Activated B cell treated with CpG ODN at 0.5 μM for 24 hours (primary cell): Measurements from ENCODE around the gene NPAS4. TPM values are rescaled to one million over a fixed set of nuclear protein-coding genes. Genes with fewer than 3 reads are reported as not detected.
"Not testable (repeated sequence)": the region's sequence is repeated elsewhere in the genome, so short reads cannot be mapped to it uniquely, and the experiment has no call there.

Experiments used
- ATAC-seq: fragments of 200-7000 bp; cut with Tn5 transposase; one replicate; pipeline ENCODE4 v1.10.0; 2021; ENCODE audit warnings: low read depth, mild to moderate bottlenecking, moderate library complexity
- CTCF ChIA-PET: fragments of 350-600 bp; sonication (Branson Sonifier 250); formaldehyde crosslinking; loops from one replicate; lab custom pipeline; 2021; ENCODE audit warnings: antibody characterized with exemption; lab: Charles Lee
- POLR2A ChIA-PET: fragments of 350-600 bp; sonication (Branson Sonifier 250); formaldehyde crosslinking; loops from one replicate; lab custom pipeline; 2021; ENCODE audit warnings: antibody characterized with exemption; lab: Charles Lee
- DNase-seq: peaks from one replicate; pipeline ENCODE4 v3.0.0; 2022
- H3K27ac Mint-ChIP-seq: one replicate; pipeline ENCODE4 v1.8.0; 2020; ENCODE audit warnings: mixed read lengths
- H3K27me3 Mint-ChIP-seq: one replicate; pipeline ENCODE4 v1.8.0; 2021; ENCODE audit warnings: mixed read lengths
- H3K36me3 Mint-ChIP-seq: one replicate; pipeline ENCODE4 v1.8.0; 2021; ENCODE audit warnings: low read depth, mixed read lengths
- H3K4me1 Mint-ChIP-seq: one replicate; pipeline ENCODE4 v1.8.0; 2021; ENCODE audit warnings: mixed read lengths
- H3K4me3 Mint-ChIP-seq: one replicate; pipeline ENCODE4 v1.8.0; 2020; ENCODE audit warnings: mild to moderate bottlenecking, mixed read lengths
- H3K9me3 Mint-ChIP-seq: one replicate; pipeline ENCODE4 v1.8.0; 2020; ENCODE audit warnings: mixed read lengths
- intact Hi-C: fragments of 100-400 bp; cut with micrococcal nuclease; formaldehyde crosslinking; loops from one replicate; pipeline ENCODE4 v1.15.1; 2024
- total RNA-seq: library from RNA; stranded (reverse); gene quantifications from 2 replicates; pipeline ENCODE4 v1.2.3, GENCODE V29; 2022
- TF ChIP-seq, protein P1 (sequence below): fragments of 200-600 bp; IDR thresholded peaks from one replicate; pipeline ENCODE4 v1.8.0; 2022; ENCODE audit warnings: antibody characterized with exemption, mild to moderate bottlenecking

Gene NPAS4
- total RNA-seq, 1 donor from 2014 or later: not detected

DNA sequence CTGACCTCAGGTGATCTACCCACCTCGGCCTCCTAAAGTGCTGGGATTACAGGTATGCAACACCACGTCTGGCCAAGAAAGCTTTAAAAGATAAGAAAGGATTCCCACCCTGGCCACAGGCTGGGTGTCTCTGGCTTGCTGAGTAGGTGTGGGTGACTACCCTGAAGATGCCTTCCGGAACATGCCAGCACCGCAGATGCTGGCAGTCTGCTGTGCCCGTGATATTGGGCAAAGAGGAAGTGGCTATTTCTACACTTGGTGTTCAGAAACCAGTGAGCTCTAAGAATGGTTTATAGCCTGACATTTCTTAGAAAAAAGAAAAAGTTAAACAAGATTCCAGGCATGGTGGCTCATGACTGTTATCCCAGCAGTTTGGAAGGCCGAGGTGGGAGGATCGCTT is 11.8 kb downstream of the NPAS4 start:
- Mint-ChIP-seq H3K9me3 (no peaks in the 10 kb centered on the region), H3K27me3 (no peaks in the 10 kb centered on the region), H3K36me3 (peaks cover 48% of the 10 kb centered on the region), H3K4me3 (no peak overlapping the region), H3K4me1 (no peaks in the 10 kb centered on the region), H3K27ac (no peak overlapping the region)
- ChIA-PET POLR2A (interaction anchor here (1.7 kb wide), 1 partner anchor 25 kb away, joined by 4 read pairs; no protein-coding TSS in a partner anchor), CTCF (interaction anchor here (1.6 kb wide), 1 partner anchor 47 kb away, joined by 3 read pairs; no protein-coding TSS in a partner anchor)
- no peak for DNase-seq
- intact Hi-C loops: no loop called here
- TF ChIP-seq, protein P1, sequence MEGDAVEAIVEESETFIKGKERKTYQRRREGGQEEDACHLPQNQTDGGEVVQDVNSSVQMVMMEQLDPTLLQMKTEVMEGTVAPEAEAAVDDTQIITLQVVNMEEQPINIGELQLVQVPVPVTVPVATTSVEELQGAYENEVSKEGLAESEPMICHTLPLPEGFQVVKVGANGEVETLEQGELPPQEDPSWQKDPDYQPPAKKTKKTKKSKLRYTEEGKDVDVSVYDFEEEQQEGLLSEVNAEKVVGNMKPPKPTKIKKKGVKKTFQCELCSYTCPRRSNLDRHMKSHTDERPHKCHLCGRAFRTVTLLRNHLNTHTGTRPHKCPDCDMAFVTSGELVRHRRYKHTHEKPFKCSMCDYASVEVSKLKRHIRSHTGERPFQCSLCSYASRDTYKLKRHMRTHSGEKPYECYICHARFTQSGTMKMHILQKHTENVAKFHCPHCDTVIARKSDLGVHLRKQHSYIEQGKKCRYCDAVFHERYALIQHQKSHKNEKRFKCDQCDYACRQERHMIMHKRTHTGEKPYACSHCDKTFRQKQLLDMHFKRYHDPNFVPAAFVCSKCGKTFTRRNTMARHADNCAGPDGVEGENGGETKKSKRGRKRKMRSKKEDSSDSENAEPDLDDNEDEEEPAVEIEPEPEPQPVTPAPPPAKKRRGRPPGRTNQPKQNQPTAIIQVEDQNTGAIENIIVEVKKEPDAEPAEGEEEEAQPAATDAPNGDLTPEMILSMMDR: no peak
- ATAC-seq: no peak

DNA sequence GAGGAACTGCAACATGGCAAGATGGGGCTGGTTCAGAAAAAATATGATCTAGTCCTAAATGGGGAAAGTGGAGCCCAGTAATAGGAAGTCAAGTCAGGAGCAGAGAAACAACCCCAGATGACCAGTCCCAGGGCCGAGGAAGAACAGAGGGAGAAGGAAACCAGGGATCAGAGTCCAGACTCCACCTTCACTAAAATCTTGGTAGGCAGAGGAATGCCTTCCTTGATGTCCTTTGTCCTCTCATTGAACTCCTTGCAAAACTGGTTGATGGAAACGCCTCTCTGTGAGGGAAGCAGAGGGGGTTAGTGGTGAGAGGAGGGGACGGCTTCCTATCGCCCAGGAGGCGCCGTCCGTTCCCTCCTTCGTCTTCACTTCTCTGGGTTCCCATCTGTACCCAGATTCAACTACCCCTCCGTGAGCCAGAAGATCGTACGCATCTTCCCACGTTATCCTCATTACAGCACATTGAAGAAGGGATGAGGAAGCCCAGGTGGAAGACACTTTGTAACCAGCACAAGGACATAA is 17.2 kb downstream of the NPAS4 start:
- DNase-seq: no peak
- POLR2A ChIA-PET: interaction anchor here (0.9 to 1.8 kb wide), 18 partner anchors 16 to 963 kb away, joined by 3 to 40 read pairs (median 4); partner anchors contain the start of genes ACTN3, BRMS1, CCDC85B and DPP3

DNA sequence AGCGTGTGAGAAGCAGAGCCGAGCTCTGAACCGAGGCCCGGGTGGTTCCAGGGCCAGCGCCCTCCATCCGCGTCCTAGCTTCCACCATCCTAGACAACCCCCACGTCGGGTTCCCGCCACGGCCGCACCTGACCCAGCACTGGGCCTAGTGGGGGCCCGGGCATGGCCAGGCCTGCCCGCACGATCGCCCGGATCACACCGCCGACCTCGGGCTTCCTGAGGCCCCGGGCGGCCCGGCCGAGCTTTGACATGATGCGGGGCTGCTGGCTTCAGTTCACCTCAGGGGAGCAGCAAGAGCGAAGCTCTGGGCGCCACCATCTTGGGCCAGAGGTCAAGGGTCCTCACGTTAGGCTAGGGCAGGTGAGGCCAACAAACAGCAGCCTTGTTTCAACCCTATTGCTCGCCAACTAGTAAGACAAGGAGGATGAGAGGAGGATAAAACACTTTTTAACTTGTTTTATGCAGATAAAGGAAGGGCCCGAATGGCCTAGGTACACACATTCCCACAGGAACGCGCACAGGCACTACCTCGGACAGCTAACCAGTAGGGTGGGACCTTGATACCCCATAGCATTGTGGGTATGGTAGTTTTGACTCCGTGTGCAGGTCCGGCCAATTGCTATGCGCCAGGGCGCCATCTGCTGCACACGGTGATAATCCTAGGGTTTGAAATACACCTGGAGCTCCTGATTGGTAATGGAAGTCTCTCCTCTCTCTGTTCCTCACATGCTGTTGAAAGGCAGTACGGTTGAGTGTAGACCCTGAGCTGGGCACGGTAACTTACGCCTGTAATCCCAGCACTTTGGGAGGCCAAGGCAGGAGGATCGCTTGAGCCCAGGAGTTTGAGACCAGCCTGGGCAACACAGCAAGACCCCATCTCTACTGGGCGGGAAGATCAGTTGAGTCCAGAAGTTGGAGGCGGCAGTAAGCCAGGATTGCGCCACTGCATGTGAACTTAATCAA is 17.9 kb downstream of the NPAS4 start, which contains the start of gene MRPL11:
Gene MRPL11 (minus strand): TSS at position 345 of the 963 bp plus-strand sequence. CDS start 94 bp downstream, at position 251.
- peak within 1 kb of the TSS; percentile 87 for H3K4me3 Mint-ChIP-seq
- intact Hi-C loops: loop anchor here (1.0 to 5.0 kb wide), 10 partner anchors 17 to 239 kb away; partner anchors contain the start of genes ACTN3, DPP3, NPAS4 and PELI3
- peaks cover 8% of the 10 kb centered on the region for H3K4me1 Mint-ChIP-seq
- H3K36me3 Mint-ChIP-seq: peaks cover 37% of the 10 kb centered on the region
- TF ChIP-seq, protein P1: no peak
- H3K27ac Mint-ChIP-seq: peak within 1 kb of the TSS; percentile 97
- peak; percentile 78 for DNase-seq
- peaks cover 9% of the 10 kb centered on the region for H3K9me3 Mint-ChIP-seq
- CTCF ChIA-PET: interaction anchor here (0.8 to 2.4 kb wide), 21 partner anchors 8 to 239 kb away, joined by 3 to 19 read pairs (median 7); partner anchors contain the start of genes DPP3, NPAS4, PELI3 and RBM4
- ATAC-seq: peak; percentile 98
- H3K27me3 Mint-ChIP-seq: peaks cover 4% of the 10 kb centered on the region
- POLR2A ChIA-PET: interaction anchor here (0.6 to 1.8 kb wide), 28 partner anchors 10 to 1418 kb away, joined by 3 to 40 read pairs (median 4); partner anchors contain the start of genes ACTN3, BBS1, BRMS1 and CCDC85B

More for the DNA sequence above, 17.2 kb downstream of the NPAS4 start:
- CTCF ChIA-PET: interaction anchor here (1.2 to 2.4 kb wide), 10 partner anchors 8 to 240 kb away, joined by 4 to 19 read pairs (median 8); partner anchors contain the start of genes NPAS4, PELI3, RBM4 and RBM4B
- H3K4me1 Mint-ChIP-seq: peaks cover 8% of the 10 kb centered on the region
- peaks cover 2% of the 10 kb centered on the region for H3K9me3 Mint-ChIP-seq
- peaks cover 38% of the 10 kb centered on the region for H3K36me3 Mint-ChIP-seq
- H3K4me3 Mint-ChIP-seq: peak overlapping the region; percentile 87
- H3K27ac Mint-ChIP-seq: peak overlapping the region; percentile 97
- TF ChIP-seq, protein P1: no peak
- intact Hi-C loops: loop anchor here (5.0 kb wide), 1 partner anchor 179 kb away; the partner anchor contains the start of gene RBM14
- no peak for ATAC-seq
- H3K27me3 Mint-ChIP-seq: peaks cover 4% of the 10 kb centered on the region

DNA sequence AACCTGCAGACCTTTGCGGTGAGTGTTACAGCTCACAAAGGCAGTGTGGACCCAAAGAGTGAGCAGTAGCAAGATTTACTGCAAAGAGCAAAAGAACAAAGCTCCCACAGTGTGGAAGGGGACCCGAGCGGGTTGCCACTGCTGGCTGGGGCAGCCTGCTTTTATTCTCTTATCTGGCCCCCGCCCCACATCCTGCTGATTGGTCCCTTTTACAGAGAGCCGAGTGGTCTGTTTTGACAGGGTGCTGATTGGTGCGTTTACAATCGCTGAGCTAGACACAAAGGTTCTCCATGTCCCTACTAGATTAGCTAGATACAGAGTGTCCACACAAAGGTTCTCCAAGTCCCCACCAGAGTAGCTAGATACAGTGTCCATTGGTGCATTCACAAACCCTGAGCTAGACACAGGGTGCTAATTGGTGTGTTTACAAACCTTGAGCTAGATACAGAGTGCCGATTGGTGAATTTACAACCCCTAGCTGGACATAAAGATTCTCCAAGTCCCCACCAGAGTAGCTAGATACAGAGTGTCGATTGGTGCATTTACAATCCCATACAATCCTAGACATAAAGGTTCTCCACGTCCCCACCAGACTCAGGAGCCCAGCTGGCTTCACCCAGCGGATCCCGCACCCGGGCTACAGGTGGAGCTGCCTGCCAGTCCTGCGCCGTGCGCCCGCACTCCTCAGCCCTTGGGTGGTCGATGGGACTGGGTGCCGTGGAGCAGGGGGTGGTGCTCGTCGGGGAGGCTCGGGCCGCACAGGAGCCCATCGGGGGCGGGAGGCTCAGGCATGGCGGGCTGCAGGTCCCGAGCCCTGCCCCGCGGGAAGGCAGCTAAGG is 19.5 kb downstream of the NPAS4 start:
- H3K27ac Mint-ChIP-seq, DNase-seq, ATAC-seq, H3K4me1 Mint-ChIP-seq, H3K4me3 Mint-ChIP-seq, POLR2A ChIA-PET, intact Hi-C loops, H3K27me3 Mint-ChIP-seq: not testable (repeated sequence)
- H3K36me3 Mint-ChIP-seq: peaks cover 29% of the 10 kb centered on the region
- H3K9me3 Mint-ChIP-seq: peaks cover 11% of the 10 kb centered on the region
- CTCF ChIA-PET: interaction anchor here (1.3 to 2.4 kb wide), 2 partner anchors 10 to 29 kb away, joined by 3 to 9 read pairs; no protein-coding TSS in a partner anchor

DNA sequence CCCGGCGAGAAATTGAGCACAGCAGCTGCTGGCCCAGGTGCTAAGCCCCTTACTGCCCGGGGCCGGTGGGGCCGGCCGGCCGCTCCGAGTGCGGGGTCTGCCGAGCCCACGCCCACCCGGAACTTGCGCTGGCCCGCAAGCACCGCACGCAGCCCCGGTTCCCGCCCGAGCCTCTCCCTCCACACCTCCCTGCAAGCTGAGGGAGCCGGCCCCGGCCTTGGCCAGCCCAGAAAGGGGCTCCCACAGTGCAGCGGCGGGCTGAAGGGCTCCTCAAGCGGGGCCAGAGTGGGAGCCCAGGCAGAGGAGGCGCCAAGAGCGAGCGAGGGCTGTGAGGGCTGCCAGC is 20.1 kb downstream of the NPAS4 start:
- POLR2A ChIA-PET, H3K4me1 Mint-ChIP-seq, H3K27me3 Mint-ChIP-seq, ATAC-seq, H3K27ac Mint-ChIP-seq, H3K4me3 Mint-ChIP-seq, DNase-seq, intact Hi-C loops: not testable (repeated sequence)
- peaks cover 23% of the 10 kb centered on the region for H3K36me3 Mint-ChIP-seq
- CTCF ChIA-PET: interaction anchor here (1.3 kb wide), 1 partner anchor 28 kb away, joined by 3 read pairs; no protein-coding TSS in a partner anchor
- H3K9me3 Mint-ChIP-seq: peaks cover 11% of the 10 kb centered on the region
